GM12891 (cell line): ENCODE data around the gene PTAFR.

Experiments used
- DNase-seq: peaks from one replicate; pipeline ENCODE4 v3.0.0; 2011; ENCODE audit warnings: low spot score; ENCODE audit not compliant: insufficient read length
- FAIRE-seq: peaks from 2 replicates; lab custom pipeline; 2011; peaks lifted over from hg19 to GRCh38; lab: Jason Lieb, UNC
- PAX5 ChIP-seq: IDR thresholded peaks from 2 replicates; pipeline ENCODE4 v1.6.1; 2011; ENCODE audit warnings: low read length, moderate library complexity, mild to moderate bottlenecking; ENCODE audit not compliant: insufficient read depth, severe bottlenecking
- POLR2A ChIP-seq: IDR thresholded peaks from 2 replicates; pipeline ENCODE4 v1.6.1; 2011; ENCODE audit warnings: low read depth, low read length, control low read depth
- POLR2AphosphoS5 ChIP-seq: IDR thresholded peaks from 2 replicates; pipeline ENCODE4 v1.6.1; 2011; ENCODE audit warnings: low read depth, low read length, control low read depth
- POU2F2 ChIP-seq: IDR thresholded peaks from 2 replicates; pipeline ENCODE4 v1.6.1; 2011; ENCODE audit warnings: low read depth, mild to moderate bottlenecking, control low read depth, low read length, moderate library complexity
- SPI1 ChIP-seq: IDR thresholded peaks from 2 replicates; pipeline ENCODE4 v1.6.1; 2011; ENCODE audit warnings: low read depth, low read length, control low read depth
- TAF1 ChIP-seq: IDR thresholded peaks from 2 replicates; pipeline ENCODE4 v1.6.1; 2011; ENCODE audit warnings: low read depth, low read length, control low read depth

PTAFR gene

DNA sequence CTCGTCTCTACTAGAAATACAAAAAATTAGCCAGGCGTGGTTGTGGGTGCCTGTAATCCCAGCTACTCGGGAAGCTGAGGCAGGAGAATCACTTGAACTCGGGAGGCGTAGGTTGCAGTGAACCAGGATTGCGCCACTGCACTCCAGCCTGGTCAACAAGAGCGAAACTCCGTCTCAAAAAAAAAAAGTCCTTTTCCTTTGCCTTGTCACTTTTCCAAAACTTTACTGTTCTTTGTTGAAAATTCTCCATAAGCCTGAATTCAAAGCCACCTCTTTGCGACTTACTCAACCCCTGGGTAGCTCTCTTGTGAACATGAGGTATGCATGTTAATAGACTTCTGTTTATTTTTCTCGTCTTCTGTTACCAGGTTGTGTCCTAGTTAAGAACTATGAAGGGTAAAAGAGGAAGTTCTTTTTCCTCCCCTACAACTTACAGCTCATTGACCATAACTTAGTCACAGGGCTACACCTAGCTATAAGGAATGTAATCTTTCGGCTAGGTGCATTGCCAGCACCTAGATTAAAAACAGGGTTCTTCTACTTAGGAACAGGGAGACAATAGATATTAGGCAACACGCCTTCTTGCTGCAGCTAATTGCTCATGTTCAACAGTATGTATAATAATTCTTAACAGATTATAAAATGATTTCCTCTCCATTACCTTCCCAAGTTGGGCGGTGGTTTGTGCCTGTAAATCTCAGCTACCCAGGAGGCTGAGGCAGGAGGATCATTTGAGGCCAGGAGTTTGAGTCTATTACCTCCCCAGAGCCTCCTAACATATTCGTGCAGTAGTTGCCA, 40.9 kb downstream of the PTAFR start:
- DNase-seq (no peak), FAIRE-seq (peak; percentile 76)
- TF ChIP-seq SPI1 (peak; percentile 65), POLR2A (no peak)

- peak; percentile 60 for FAIRE-seq
Measured at GRCh38 chr1:28134651-28135207, 41.8 kb downstream of the PTAFR start.

GRCh38 chr1:28132171-28133167, 44.0 kb downstream of the PTAFR start:
- TF ChIP-seq POLR2AphosphoS5 (no peak), SPI1 (peak; percentile 22; the same call in 1 of the 2 replicates)
- FAIRE-seq (peak; percentile 88), DNase-seq (no peak)

More at GRCh38 chr1:28134651-28135207, 41.8 kb downstream of the PTAFR start:
- DNase-seq = no peak
- TF ChIP-seq PAX5 (no peak), POLR2AphosphoS5 (no peak), TAF1 (no peak), POLR2A (no peak), SPI1 (no peak), POU2F2 (no peak)

- TF ChIP-seq POLR2AphosphoS5 (no peak), PAX5 (no peak), POLR2A (no peak), POU2F2 (no peak), SPI1 (no peak), TAF1 (no peak)
- FAIRE-seq = no peak
- no peak for DNase-seq
Measured at GRCh38 chr1:28130901-28131300, 45.6 kb downstream of the PTAFR start.

- TF ChIP-seq POU2F2 = no peak
- no peak for TF ChIP-seq SPI1
- no peak for TF ChIP-seq TAF1
- TF ChIP-seq POLR2AphosphoS5 = no peak
- no peak for TF ChIP-seq PAX5
- TF ChIP-seq POLR2A = no peak
- no peak for DNase-seq
- no peak for FAIRE-seq
Measured at GRCh38 chr1:28129150-28129549, 47.3 kb downstream of the PTAFR start.

DNA sequence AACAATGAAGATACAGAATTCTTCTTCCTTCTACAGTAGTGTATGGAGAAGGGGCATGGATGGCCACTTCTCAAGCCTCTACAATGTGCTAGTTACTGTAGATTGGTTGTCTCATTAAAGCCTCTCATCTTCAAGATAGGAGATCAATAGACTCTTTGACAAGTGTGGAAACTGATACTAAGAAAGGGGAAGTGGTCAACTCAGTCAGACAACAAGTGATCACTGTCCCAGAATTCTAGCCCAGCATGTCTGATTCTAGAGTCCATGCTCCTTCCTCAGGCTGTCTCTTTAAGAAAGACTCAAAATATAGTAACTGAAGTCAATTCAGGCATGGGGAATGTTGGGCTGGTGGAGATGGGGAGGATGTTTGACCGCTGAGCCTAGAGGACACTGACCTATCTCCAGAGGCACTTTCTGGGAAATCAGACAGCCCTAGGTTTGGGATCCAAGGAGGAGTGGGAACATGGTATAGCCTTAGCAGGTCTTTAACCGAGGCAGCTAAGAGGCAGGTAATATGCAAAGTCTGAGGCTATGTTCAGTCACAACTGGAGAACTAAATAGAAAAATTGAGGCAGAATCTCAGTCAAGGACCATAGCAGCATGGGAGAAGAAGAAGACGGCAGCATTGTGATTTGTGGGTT, 48.8 kb downstream of the PTAFR start:
- no peak for DNase-seq
- peak; percentile 93 for FAIRE-seq
- no peak; the same call in 1 of the 2 replicates for TF ChIP-seq POU2F2
- TF ChIP-seq SPI1 = peak; percentile 99
- no peak for TF ChIP-seq PAX5
- TF ChIP-seq TAF1 = no peak
- TF ChIP-seq POLR2A = no peak

DNA sequence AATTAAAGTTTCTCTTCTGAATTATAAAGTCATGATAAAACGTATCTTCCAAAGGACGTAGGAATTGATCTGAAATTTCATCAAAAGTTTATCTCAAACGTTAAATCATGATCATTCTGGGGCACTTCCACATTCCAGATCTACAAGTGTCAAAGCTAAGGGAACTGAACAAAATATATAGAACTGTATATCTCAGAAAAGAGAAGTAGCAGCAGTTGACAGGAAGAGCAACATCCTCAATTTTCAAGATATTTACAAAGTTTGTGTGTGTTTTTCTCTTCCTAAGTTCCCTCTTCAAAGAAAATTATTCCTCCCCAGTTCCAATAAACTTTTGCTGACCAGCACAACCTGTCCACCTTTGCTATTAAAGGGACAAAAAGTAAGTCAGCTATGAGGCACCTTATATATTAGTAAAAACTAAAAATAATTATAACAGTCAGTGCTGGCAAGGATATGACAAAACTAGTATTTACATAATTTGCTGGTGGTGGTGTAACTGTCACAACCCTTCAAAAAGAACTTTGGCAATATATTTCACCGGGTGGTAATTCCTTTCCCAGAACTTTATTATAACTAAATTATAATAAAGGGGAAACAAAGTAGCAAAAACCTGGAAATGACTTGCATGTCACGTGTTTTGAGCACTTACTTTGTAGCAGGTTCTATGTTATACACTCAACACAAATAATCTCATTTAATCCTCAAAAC, 49.6 kb downstream of the PTAFR start:
- DNase-seq = no peak
- no peak for FAIRE-seq
- TF ChIP-seq PAX5 (no peak), POU2F2 (no peak), POLR2AphosphoS5 (no peak), SPI1 (no peak), POLR2A (no peak), TAF1 (no peak)

DNA sequence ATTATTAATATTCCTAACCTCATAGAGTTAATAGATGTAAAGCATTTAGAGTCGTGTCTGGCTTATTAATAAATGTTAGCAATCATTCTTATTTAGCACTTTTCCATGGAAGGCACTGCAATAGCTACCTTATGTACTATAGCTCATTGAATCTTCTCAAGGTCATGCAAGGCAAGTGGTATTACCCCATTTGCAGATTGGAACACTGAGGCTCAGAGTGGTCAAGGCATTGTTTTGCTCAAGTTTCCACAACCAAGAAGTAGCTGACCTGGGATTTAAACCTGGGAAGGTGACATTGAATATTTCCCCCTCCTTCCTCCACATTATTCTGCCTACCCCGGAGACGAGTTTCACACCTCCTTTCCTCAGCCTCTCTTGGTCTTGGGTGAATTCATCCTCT, 50.3 kb downstream of the PTAFR start:
- DNase-seq (no peak), FAIRE-seq (no peak)
- TF ChIP-seq POU2F2 (no peak), PAX5 (no peak), POLR2AphosphoS5 (no peak), POLR2A (no peak), TAF1 (no peak), SPI1 (no peak)

GRCh38 chr1:28123461-28123961, 53.0 kb downstream of the PTAFR start:
- TF ChIP-seq SPI1 = peak; percentile 27; the same call in 1 of the 2 replicates
- TF ChIP-seq POLR2AphosphoS5 = no peak
- no peak for TF ChIP-seq POU2F2
- no peak for TF ChIP-seq PAX5
- FAIRE-seq (no peak), DNase-seq (no peak)
